HUES64 (cell line): Measurements from ENCODE around the gene ABCA3. TPM values are rescaled to one million over a fixed set of nuclear protein-coding genes. Genes with fewer than 3 reads are reported as not detected.
"Not testable (repeated sequence)": the region's sequence is repeated elsewhere in the genome, so short reads cannot be mapped to it uniquely, and the experiment has no call there.

Experiments used
- H3K27ac ChIP-seq: 2 replicates; pipeline ENCODE4 v1.7.0; 2013; ENCODE audit warnings: low read depth, low read length, inconsistent platforms
- H3K27me3 ChIP-seq: 2 replicates; pipeline ENCODE4 v1.6.1; 2013; ENCODE audit warnings: mild to moderate bottlenecking, low read length; ENCODE audit not compliant: insufficient read depth
- H3K36me3 ChIP-seq: 2 replicates; pipeline ENCODE4 v1.6.1; 2013; ENCODE audit warnings: mild to moderate bottlenecking, low read length; ENCODE audit not compliant: insufficient read depth
- H3K4me1 ChIP-seq: 2 replicates; pipeline ENCODE4 v1.6.1; 2013; ENCODE audit warnings: mild to moderate bottlenecking, low read length, moderate library complexity; ENCODE audit not compliant: insufficient read depth
- H3K4me3 ChIP-seq: 2 replicates; pipeline ENCODE4 v1.5.1; 2013; ENCODE audit warnings: mild to moderate bottlenecking, low read length, moderate library complexity
- H3K9ac ChIP-seq: 2 replicates; pipeline ENCODE4 v1.6.1; 2013; ENCODE audit warnings: mild to moderate bottlenecking, low read depth, low read length
- H3K9me3 ChIP-seq: 2 replicates; pipeline ENCODE4 v1.6.1; 2013; ENCODE audit warnings: low read depth, low read length; ENCODE audit not compliant: insufficient read depth
- WGBS: fragments of 150-250, 120-280 bp; methylation state at CpG from one replicate; pipeline ENCODE4 v1.1.7; 2013; ENCODE audit warnings: missing lambda C conversion rate; 5-methylcytosine and 5-hydroxymethylcytosine counted together
- polyA plus RNA-seq, 2 experiments: library from polyadenylated mRNA; stranded (reverse); fragments of 50-300 nt; gene quantifications; one replicate each; pipeline ENCODE4 v1.2.3, GENCODE V29; 2013

ABCA3 gene
- 2.6 TPM for polyA plus RNA-seq (2013, experiment 1 of 2)
- 5.3 TPM for polyA plus RNA-seq (2013, experiment 2 of 2)

- Histone ChIP-seq H3K27ac (no peak within 1 kb of the TSS), H3K4me3 (peak within 1 kb of the TSS; percentile 64), H3K4me1 (no peaks in the 10 kb centered on the region), H3K9ac (peak within 1 kb of the TSS; percentile 20; the same call in 1 of the 2 replicates), H3K9me3 (no peaks in the 10 kb centered on the region), H3K27me3 (peaks cover 56% of the 10 kb centered on the region), H3K36me3 (no peaks in the 10 kb centered on the region)
- WGBS = 25% methylated on average over 110 of the region's 110 CpGs
These were observed at the start of gene ABCA3 for GRCh38 chr16:2340564-2341455. TSS of gene ABCA3 (minus strand) at chr16:2340728. CDS start at chr16:2326466, 14,262 bp downstream.

- no peak overlapping the region for H3K27ac ChIP-seq
- H3K9ac ChIP-seq = no peak overlapping the region
- H3K27me3 ChIP-seq = no peaks in the 10 kb centered on the region
- H3K9me3 ChIP-seq = peaks cover 8% of the 10 kb centered on the region
- peaks cover 19% of the 10 kb centered on the region for H3K4me1 ChIP-seq
- H3K4me3 ChIP-seq = no peak overlapping the region
- H3K36me3 ChIP-seq = no peaks in the 10 kb centered on the region
- WGBS = 88% methylated on average over 2 of the region's 2 CpGs
These were observed 48.4 kb upstream of the ABCA3 start for GRCh38 chr16:2388875-2389433.

GRCh38 chr16:2388139-2388874 lies 47.8 kb upstream of the ABCA3 start:
- Histone ChIP-seq H3K27me3 (no peaks in the 10 kb centered on the region), H3K4me3 (no peak overlapping the region), H3K4me1 (peaks cover 19% of the 10 kb centered on the region), H3K9ac (no peak overlapping the region), H3K36me3 (no peaks in the 10 kb centered on the region), H3K9me3 (peaks cover 8% of the 10 kb centered on the region), H3K27ac (no peak overlapping the region)
- 92% methylated on average over 3 of the region's 3 CpGs for WGBS

GRCh38 chr16:2386990-2387389 lies 46.5 kb upstream of the ABCA3 start:
- WGBS = 17% methylated on average over 3 of the region's 3 CpGs
- Histone ChIP-seq H3K27ac (peak overlapping the region; percentile 44; the same call in 1 of the 2 replicates), H3K4me1 (peaks cover 19% of the 10 kb centered on the region), H3K9me3 (peaks cover 8% of the 10 kb centered on the region), H3K4me3 (no peak overlapping the region), H3K36me3 (no peaks in the 10 kb centered on the region), H3K27me3 (no peaks in the 10 kb centered on the region), H3K9ac (no peak overlapping the region)

- not testable (repeated sequence) for H3K4me3 ChIP-seq, H3K36me3 ChIP-seq, H3K27me3 ChIP-seq, H3K9me3 ChIP-seq, H3K27ac ChIP-seq, H3K9ac ChIP-seq
- peaks cover 19% of the 10 kb centered on the region for H3K4me1 ChIP-seq
- 80% methylated on average over 19 of the region's 19 CpGs for WGBS
These were observed 45.5 kb upstream of the ABCA3 start for GRCh38 chr16:2385982-2386381.

GRCh38 chr16:2385190-2385836 lies 44.8 kb upstream of the ABCA3 start:
- Histone ChIP-seq H3K9me3 (peaks cover 8% of the 10 kb centered on the region), H3K9ac (no peak overlapping the region), H3K4me3 (no peak overlapping the region), H3K27me3 (no peaks in the 10 kb centered on the region), H3K4me1 (peaks cover 19% of the 10 kb centered on the region), H3K27ac (no peak overlapping the region), H3K36me3 (no peaks in the 10 kb centered on the region)
- WGBS = 68% methylated on average over 3 of the region's 3 CpGs

GRCh38 chr16:2384426-2384825 lies 43.9 kb upstream of the ABCA3 start:
- WGBS = 83% methylated on average over 2 of the region's 2 CpGs
- no peaks in the 10 kb centered on the region for H3K27me3 ChIP-seq
- H3K4me1 ChIP-seq = peaks cover 19% of the 10 kb centered on the region
- no peak overlapping the region for H3K9ac ChIP-seq
- no peaks in the 10 kb centered on the region for H3K36me3 ChIP-seq
- peaks cover 8% of the 10 kb centered on the region for H3K9me3 ChIP-seq
- H3K27ac ChIP-seq = no peak overlapping the region
- no peak overlapping the region for H3K4me3 ChIP-seq

GRCh38 chr16:2383501-2383900 lies 43.0 kb upstream of the ABCA3 start:
- H3K4me3 ChIP-seq = no peak overlapping the region
- no peaks in the 10 kb centered on the region for H3K27me3 ChIP-seq
- no peak overlapping the region for H3K9ac ChIP-seq
- H3K9me3 ChIP-seq = peaks cover under 1% of the 10 kb centered on the region; the same call in 1 of the 2 replicates
- no peaks in the 10 kb centered on the region for H3K36me3 ChIP-seq
- WGBS = no CpG with 5 or more reads among the region's 1 CpG
- peaks cover 19% of the 10 kb centered on the region for H3K4me1 ChIP-seq
- H3K27ac ChIP-seq = no peak overlapping the region

GRCh38 chr16:2374644-2375043 lies 34.1 kb upstream of the ABCA3 start:
- no peak overlapping the region for H3K9ac ChIP-seq
- H3K27ac ChIP-seq = no peak overlapping the region
- no CpG with 5 or more reads among the region's 3 CpGs for WGBS
- no peaks in the 10 kb centered on the region for H3K36me3 ChIP-seq
- H3K27me3 ChIP-seq = no peaks in the 10 kb centered on the region; the same call in 1 of the 2 replicates
- no peaks in the 10 kb centered on the region for H3K4me1 ChIP-seq
- no peaks in the 10 kb centered on the region for H3K9me3 ChIP-seq
- no peak overlapping the region for H3K4me3 ChIP-seq

- Histone ChIP-seq H3K27ac (no peak overlapping the region), H3K4me1 (no peaks in the 10 kb centered on the region), H3K4me3 (no peak overlapping the region), H3K27me3 (no peaks in the 10 kb centered on the region; the same call in 1 of the 2 replicates), H3K36me3 (no peaks in the 10 kb centered on the region), H3K9me3 (no peaks in the 10 kb centered on the region), H3K9ac (no peak overlapping the region)
- WGBS = 95% methylated on average over 3 of the region's 4 CpGs
These were observed 32.6 kb upstream of the ABCA3 start for GRCh38 chr16:2373176-2373575.
